GM11168 (cell line): ENCODE data around the gene DYRK3.

Source experiments
- in situ Hi-C: fragments of 300-500 bp; cut with MboI; formaldehyde crosslinking; loops from one replicate; pipeline ENCODE4 v1.12.0; 2022; ENCODE audit warnings: low sequenced_read_pairs; ENCODE audit not compliant: unreplicated experiment

The DYRK3 gene

GRCh38 chr1:206658264-206658980 lies 23.1 kb downstream of the DYRK3 start:
- in situ Hi-C loops = no loop called here

GRCh38 chr1:206658981-206659273 lies 23.6 kb downstream of the DYRK3 start:
- in situ Hi-C loops = no loop called here

GRCh38 chr1:206660136-206660535 lies 24.8 kb downstream of the DYRK3 start:
- in situ Hi-C loops = no loop called here

GRCh38 chr1:206661161-206661820 lies 26.0 kb downstream of the DYRK3 start:
- in situ Hi-C loops = no loop called here

DNA sequence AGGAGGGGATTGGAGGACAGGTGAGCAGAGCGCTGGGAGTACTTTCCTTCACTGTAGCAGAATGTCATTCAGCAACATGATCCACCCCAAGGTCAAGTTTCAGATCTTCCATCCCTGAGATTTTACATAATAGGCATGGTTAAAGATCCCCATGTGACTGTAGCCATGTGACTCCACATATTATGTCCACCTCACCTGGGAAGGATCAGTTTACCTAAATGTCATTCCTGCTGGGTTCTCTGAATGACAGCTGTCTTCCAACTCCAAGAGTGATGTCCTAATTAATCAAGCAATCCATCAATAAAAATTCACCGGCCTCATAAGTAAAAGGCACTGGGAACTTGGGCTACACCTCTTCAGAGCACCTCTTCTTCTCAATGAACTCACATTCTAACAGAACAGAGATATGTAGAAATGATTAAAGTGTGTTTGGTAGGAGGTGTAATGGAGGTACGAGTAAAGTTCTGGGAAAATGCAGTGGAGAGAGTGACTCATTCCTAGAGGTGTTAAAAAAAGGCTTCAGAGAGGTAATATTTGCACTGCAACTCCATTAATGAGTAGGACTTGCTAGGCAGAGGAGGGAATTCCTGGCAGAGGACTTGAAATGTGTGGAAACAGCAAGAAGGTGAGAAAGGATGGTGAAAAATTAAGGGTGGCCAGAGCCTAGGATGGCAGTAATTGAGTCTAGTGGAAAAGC lies 27.2 kb downstream of the DYRK3 start:
- in situ Hi-C loops = no loop called here

DNA sequence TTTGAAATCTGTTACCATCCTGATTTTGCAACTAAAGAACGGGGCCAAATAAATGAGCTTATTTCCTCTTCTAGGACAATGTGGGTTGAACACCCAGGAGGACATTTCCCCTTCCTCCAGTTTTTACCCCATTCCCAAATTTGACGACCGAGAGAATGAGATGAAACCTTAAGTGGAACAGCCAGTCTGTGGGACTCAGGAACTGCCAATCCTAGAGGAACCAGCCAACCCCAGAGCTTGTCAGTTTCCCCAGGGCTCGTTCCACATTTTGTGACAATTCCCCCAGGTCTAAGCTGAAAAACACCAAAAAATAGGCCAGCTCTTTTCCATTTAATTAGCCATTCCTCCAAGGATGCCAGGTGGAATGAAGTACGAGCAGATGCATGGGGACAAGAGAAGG lies 28.0 kb downstream of the DYRK3 start:
- in situ Hi-C loops = no loop called here

- in situ Hi-C loops = no loop called here
Measured at GRCh38 chr1:206663832-206664652, 28.7 kb downstream of the DYRK3 start.

DNA sequence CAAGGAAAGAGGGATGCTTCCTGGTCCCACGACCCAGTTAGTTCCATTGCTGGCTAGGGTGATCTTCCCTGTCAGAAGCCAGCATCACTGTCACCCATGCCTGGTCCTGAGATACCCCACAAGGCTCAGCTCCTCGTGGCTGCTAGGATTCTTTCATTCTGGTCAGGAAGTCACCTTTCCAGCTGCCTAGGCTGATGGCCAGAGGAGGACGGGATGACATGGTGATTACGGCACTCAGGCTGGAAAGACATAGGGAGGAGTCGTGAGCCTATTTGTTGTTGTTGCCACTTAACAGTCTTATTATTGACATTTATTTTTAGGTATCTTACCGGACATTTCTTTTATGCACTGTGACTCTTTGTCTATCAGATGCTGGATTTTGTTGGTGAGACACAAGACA lies 29.4 kb downstream of the DYRK3 start:
- in situ Hi-C loops = no loop called here

DNA sequence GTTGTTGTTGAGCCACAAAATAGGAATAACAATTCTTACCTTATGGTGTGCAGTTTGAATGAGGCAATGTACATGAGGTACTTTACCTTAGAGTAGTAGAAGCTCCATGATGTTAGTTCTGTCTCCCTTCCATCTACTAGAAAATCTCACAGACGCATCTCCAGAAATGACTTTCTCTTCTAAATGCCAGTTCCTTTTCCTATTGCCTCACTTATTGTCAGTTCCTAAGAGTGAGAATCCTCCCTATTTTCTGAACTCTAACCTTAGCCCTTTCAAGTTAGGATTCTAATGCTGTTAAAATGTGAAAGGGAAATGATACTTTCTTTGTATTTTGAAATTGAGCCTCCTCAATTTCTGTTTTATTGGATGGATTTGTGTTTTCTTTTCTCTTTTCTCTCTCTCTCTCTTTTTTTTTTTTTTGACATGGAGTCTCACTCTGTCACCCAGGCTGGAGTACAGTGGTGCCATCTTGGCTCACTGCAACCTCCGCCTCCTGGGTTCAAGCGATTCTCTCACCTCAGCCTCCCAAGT lies 30.8 kb downstream of the DYRK3 start:
- in situ Hi-C loops = no loop called here

- in situ Hi-C loops = no loop called here
Measured at GRCh38 chr1:206666954-206667665, 31.8 kb downstream of the DYRK3 start.

- in situ Hi-C loops = no loop called here
Measured at GRCh38 chr1:206668351-206668750, 33.0 kb downstream of the DYRK3 start.

DNA sequence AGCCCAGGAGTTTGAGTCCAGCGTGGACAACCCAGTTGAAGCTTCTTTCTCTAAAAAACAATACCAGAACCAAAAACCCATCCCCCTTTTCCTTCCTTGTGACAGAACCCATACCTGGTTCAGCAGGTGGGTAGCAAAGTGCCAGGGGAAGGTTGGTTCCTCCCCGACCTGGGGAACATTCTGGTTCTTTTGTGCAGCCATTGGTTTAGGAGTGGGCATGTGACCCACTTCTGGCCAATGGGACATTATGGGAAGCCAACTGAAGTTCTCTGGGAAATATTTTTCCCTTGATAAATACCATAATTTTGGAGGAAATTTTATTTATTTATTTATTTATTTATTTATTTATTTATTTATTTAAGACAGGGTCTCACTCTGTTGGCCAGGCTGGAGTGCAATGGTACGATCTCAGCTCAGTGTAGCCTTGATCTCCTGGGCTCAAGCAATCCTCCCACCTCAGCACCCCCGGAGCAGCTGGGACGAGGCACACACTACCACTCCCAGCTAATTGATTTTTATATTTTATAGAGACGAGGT lies 33.6 kb downstream of the DYRK3 start:
- in situ Hi-C loops = no loop called here

DNA sequence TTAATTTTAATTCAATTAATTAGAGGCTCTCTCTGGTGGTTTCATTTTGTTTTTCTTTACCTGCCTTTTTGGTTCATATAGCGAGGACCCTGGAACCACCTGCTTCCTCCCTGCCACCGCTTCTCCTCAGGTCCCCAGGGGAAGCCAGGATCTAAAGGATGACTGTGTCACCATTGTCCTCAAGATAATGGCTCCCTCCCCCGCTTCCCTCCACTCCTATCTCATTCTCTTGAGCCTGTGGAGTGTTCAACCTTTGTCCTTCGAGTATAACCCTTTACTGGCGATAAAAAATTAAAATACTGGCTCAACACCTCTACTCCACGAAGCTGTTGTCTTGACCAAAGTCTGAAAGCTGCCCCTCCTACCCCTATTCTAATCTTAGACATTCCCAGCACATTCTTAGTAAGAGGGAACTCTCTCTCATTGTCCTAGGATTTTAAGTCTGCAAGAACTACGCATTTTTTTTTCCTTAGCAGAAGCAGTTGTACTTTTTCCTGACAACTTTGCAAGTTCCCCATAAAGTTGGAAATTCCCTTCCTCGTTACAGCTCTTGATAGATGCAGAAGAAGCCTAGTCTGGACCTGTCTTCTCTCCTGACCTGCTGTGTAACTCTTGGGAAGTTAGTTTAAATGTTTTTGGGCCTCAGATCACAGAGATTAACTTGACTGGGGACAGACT lies 36.8 kb downstream of the DYRK3 start:
- in situ Hi-C loops = no loop called here

DNA sequence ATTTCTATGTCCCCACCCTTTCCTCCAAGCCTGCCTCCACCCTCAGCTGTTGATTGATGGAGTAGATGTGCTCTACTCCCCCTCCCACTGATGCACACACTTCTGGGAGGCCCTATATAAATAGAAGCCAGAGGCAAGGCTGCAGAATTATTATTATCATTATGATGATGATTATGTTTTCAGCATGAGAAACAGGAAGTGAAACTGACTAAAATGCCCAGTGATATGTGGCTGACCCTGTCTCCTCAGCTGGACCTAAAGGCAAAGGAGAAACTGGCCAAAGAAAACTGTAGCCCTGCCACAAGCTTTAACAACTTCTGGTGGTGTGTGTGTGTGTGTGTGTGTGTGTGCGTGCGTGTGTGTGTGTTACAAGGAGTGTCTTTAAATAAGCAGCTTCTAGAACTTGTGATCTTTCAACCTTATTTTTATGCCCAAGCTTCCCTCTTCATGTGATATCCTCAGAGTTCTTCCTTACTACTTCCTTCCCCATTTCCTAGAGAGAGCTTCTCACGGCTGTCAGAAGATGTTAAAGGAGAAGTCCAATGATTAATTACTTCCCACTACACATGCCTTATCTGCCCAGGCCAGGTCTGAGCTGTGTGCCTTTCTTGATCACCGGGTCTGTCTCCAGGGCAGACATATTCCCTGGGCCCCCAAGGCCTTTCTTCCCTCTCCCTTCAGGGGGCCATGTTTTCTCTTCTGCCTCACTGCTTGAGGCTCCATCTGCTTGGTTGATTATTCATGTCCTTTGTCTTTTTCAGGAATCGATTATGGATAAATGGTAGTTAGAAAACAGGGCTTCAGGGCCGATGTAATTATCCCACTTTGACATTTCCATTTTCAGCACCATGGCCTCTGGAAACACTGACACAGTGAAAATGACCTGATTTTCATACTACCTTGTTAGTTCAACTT lies 37.8 kb downstream of the DYRK3 start:
- in situ Hi-C loops = no loop called here

DNA sequence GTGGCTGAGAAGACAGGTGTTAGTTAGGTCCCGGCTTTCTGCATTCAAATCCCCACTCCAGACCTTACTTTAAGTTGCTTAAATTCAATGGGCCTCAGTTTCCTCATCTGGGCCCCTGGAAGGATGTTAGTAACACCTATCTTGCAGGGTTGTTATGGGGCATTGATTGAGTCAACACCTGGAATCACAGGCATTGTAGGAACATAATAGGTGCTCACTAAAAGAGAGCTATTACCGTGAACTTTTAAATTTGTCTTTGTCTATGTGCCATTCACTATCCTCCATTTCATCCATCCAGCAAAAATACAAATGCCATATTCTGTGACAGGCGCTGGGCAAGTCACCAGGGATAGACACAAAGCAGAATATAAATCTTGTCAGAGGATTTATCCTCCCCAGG lies 38.9 kb downstream of the DYRK3 start:
- in situ Hi-C loops = no loop called here

- in situ Hi-C loops = no loop called here
Measured at GRCh38 chr1:206674745-206675175, 39.4 kb downstream of the DYRK3 start.

GRCh38 chr1:206676499-206676898 lies 41.2 kb downstream of the DYRK3 start:
- in situ Hi-C loops = no loop called here

DNA sequence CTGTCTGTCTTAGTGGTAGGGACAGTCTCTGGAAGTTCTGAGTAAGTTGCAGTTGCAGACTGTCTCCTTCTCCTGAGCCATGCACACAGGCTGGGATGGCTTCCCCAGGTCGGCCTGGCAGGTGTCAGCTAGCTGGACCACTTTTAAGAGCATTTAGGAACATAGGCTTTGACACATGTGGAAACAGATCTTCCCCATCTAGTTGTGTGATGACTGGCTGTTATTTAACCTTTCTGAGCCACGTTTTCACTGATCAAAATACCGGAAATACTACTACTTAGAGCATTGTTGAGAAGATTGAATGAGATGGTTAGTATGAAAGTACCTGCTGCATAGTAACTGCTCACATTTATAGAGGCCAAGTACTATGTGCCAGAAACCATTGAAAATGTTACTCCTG lies 43.2 kb downstream of the DYRK3 start:
- in situ Hi-C loops = no loop called here
